H9 (cell line): ENCODE data around the gene MMP23B. TPM values are rescaled to one million over a fixed set of nuclear protein-coding genes. Genes with fewer than 3 reads are reported as not detected.

Experiments
- DNase-seq: peaks from one replicate; pipeline ENCODE4 v3.0.0-alpha.2; 2017
- H2AFZ ChIP-seq: one replicate; pipeline ENCODE4 v1.6.1; 2013; ENCODE audit warnings: mild to moderate bottlenecking, low read length, control low read depth, moderate library complexity
- H2AK5ac ChIP-seq: 2 replicates; pipeline ENCODE4 v1.6.1; 2013; ENCODE audit warnings: low read length, control low read depth, mixed read lengths; ENCODE audit not compliant: insufficient read length
- H2BK120ac ChIP-seq: one replicate; pipeline ENCODE4 v1.6.1; 2013; ENCODE audit warnings: low read depth, mild to moderate bottlenecking, low read length, control low read depth, inconsistent platforms; ENCODE audit not compliant: poor library complexity, severe bottlenecking
- H2BK12ac ChIP-seq: 2 replicates; pipeline ENCODE4 v1.6.1; 2013; ENCODE audit warnings: low read length, control low read depth, mixed read lengths, low read depth; ENCODE audit not compliant: insufficient read length
- H2BK15ac ChIP-seq: 2 replicates; pipeline ENCODE4 v1.6.1; 2013; ENCODE audit warnings: low read depth, low read length, control low read depth
- H2BK20ac ChIP-seq: one replicate; pipeline ENCODE4 v1.6.1; 2013; ENCODE audit warnings: low read depth, mild to moderate bottlenecking, low read length, control low read depth, inconsistent platforms; ENCODE audit not compliant: poor library complexity, severe bottlenecking
- H2BK5ac ChIP-seq: 2 replicates; pipeline ENCODE4 v1.6.1; 2013; ENCODE audit warnings: low read length, control low read depth, mixed read lengths; ENCODE audit not compliant: insufficient read length
- H3K14ac ChIP-seq: 2 replicates; pipeline ENCODE4 v1.6.1; 2013; ENCODE audit warnings: low read length, control low read depth; ENCODE audit not compliant: insufficient read depth
- H3K18ac ChIP-seq: 2 replicates; pipeline ENCODE4 v1.6.1; 2013; ENCODE audit warnings: low read depth, mild to moderate bottlenecking, mixed read lengths, low read length, control low read depth; ENCODE audit not compliant: insufficient read length
- H3K23ac ChIP-seq: 2 replicates; pipeline ENCODE4 v1.6.1; 2013; ENCODE audit warnings: low read length, control low read depth, mixed read lengths, low read depth; ENCODE audit not compliant: insufficient read length
- H3K23me2 ChIP-seq: 2 replicates; pipeline ENCODE4 v1.6.1; 2013; ENCODE audit warnings: low read depth, mild to moderate bottlenecking, mixed read lengths, low read length, control low read depth; ENCODE audit not compliant: insufficient read length, poor library complexity, severe bottlenecking
- H3K27ac ChIP-seq: 2 replicates; pipeline ENCODE4 v1.5.1; 2013; ENCODE audit warnings: low read length, control low read depth, mixed read lengths, low read depth; ENCODE audit not compliant: insufficient read length
- H3K27me3 ChIP-seq: 2 replicates; pipeline ENCODE4 v1.6.1; 2013; ENCODE audit warnings: low read length, control low read depth, inconsistent platforms; ENCODE audit not compliant: insufficient read depth
- H3K4ac ChIP-seq: 2 replicates; pipeline ENCODE4 v1.6.1; 2013; ENCODE audit warnings: low read depth, mild to moderate bottlenecking, control low read depth, inconsistent platforms, low read length, moderate library complexity
- H3K4me1 ChIP-seq: 2 replicates; pipeline ENCODE4 v1.6.1; 2013; ENCODE audit warnings: low read length, control low read depth, inconsistent platforms; ENCODE audit not compliant: insufficient read depth
- H3K4me2 ChIP-seq: 2 replicates; pipeline ENCODE4 v1.6.1; 2013; ENCODE audit warnings: low read length, control low read depth, mixed read lengths; ENCODE audit not compliant: insufficient read length, insufficient read depth
- H3K56ac ChIP-seq: 2 replicates; pipeline ENCODE4 v1.6.1; 2013; ENCODE audit warnings: low read depth, mild to moderate bottlenecking, mixed read lengths, low read length, control low read depth; ENCODE audit not compliant: insufficient read length
- H3K79me1 ChIP-seq: 2 replicates; pipeline ENCODE4 v1.6.1; 2013; ENCODE audit warnings: low read depth, mild to moderate bottlenecking, moderate library complexity, low read length, control low read depth, inconsistent platforms; ENCODE audit not compliant: insufficient read depth, poor library complexity, severe bottlenecking
- H3K79me2 ChIP-seq: 2 replicates; pipeline ENCODE4 v1.6.1; 2013; ENCODE audit warnings: low read length, control low read depth, inconsistent platforms; ENCODE audit not compliant: insufficient read depth
- H3K9ac ChIP-seq: 2 replicates; pipeline ENCODE4 v1.6.1; 2013; ENCODE audit warnings: low read length, control low read depth, mixed read lengths; ENCODE audit not compliant: insufficient read length; ENCODE audit errors: extremely low read depth
- H3K9me3 ChIP-seq: one replicate; pipeline ENCODE4 v1.6.1; 2013; ENCODE audit warnings: low read depth, low read length, inconsistent platforms; ENCODE audit not compliant: control insufficient read depth
- H3T11ph ChIP-seq: one replicate; pipeline ENCODE4 v1.6.1; 2013; ENCODE audit warnings: mild to moderate bottlenecking, low read length, control low read depth, inconsistent platforms
- H4K20me1 ChIP-seq: one replicate; pipeline ENCODE4 v1.6.1; 2013; ENCODE audit not compliant: control insufficient read depth, insufficient read length, insufficient read depth
- H4K5ac ChIP-seq: 2 replicates; pipeline ENCODE4 v1.6.1; 2013; ENCODE audit warnings: low read depth, mild to moderate bottlenecking, mixed read lengths, low read length, control low read depth; ENCODE audit not compliant: insufficient read length
- H4K8ac ChIP-seq: replicated peaks from 2 replicates; pipeline ENCODE4 v1.6.1; 2013; ENCODE audit warnings: low read length, control low read depth, mixed read lengths, low read depth; ENCODE audit not compliant: insufficient read length
- H4K91ac ChIP-seq: 2 replicates; pipeline ENCODE4 v1.6.1; 2013; ENCODE audit warnings: low read depth, mild to moderate bottlenecking, moderate library complexity, mixed read lengths, low read length, control low read depth; ENCODE audit not compliant: insufficient read length
- H3K27ac Mint-ChIP-seq, 3 experiments: 2 replicates in 2 of 3; 3 replicates in 1 of 3; pipeline ENCODE4 v1.8.0; 2020 to 2021; ENCODE audit warnings: mixed read lengths in 3 of 3, mild to moderate bottlenecking in 1 of 3, moderate library complexity in 1 of 3
- H3K27me3 Mint-ChIP-seq: 2 replicates; pipeline ENCODE4 v1.8.0; 2021; ENCODE audit warnings: low read depth, mild to moderate bottlenecking, moderate library complexity, mixed read lengths
- H3K36me3 Mint-ChIP-seq, 3 experiments: 2 replicates in 2 of 3; 3 replicates in 1 of 3; pipeline ENCODE4 v1.8.0; 2020 to 2021; ENCODE audit warnings: low read depth in 3 of 3, mixed read lengths in 3 of 3; ENCODE audit not compliant: insufficient read depth in 1 of 3
- H3K4me1 Mint-ChIP-seq, 2 experiments: 2 replicates each; pipeline ENCODE4 v1.8.0; 2020; ENCODE audit warnings: mixed read lengths in 2 of 2
- H3K4me3 Mint-ChIP-seq, 2 experiments: 2 replicates in 1 of 2; 3 replicates in 1 of 2; pipeline ENCODE4 v1.8.0; 2020 to 2021; ENCODE audit warnings: mild to moderate bottlenecking in 2 of 2, mixed read lengths in 2 of 2, moderate library complexity in 1 of 2
- H3K9me3 Mint-ChIP-seq, 2 experiments: 2 replicates in 1 of 2; 3 replicates in 1 of 2; pipeline ENCODE4 v1.8.0; 2020; ENCODE audit warnings: mild to moderate bottlenecking in 2 of 2, mixed read lengths in 2 of 2, moderate library complexity in 1 of 2
- CTCF ChIP-seq: fragments of 200-600 bp; sonication (generic); conservative IDR thresholded peaks from 3 replicates; pipeline ENCODE4 v1.8.0; 2021; ENCODE audit warnings: antibody characterized with exemption, mild to moderate bottlenecking
- WGBS: extraction: QIAGEN DNeasy Blood & Tissue Kit; methylation state at CpG from one replicate; pipeline ENCODE4 v1.1.7; 2013; ENCODE audit warnings: missing lambda C conversion rate, low lambda C conversion rate, mixed read lengths; ENCODE audit not compliant: insufficient read length; ENCODE audit errors: extremely low coverage; 5-methylcytosine and 5-hydroxymethylcytosine counted together
- total RNA-seq: library from RNA; stranded (reverse); gene quantifications from 2 replicates; pipeline ENCODE4 v1.2.1, GENCODE V29; 2021

The MMP23B gene
- total RNA-seq, 1 experiment from 2014 or later, result 12.5 TPM

GRCh38 chr1:1610796-1611195 is 21.2 kb upstream of the MMP23B start:
- H2AFZ ChIP-seq, result no peak overlapping the region
- H4K20me1 ChIP-seq, result no peaks in the 10 kb centered on the region
- H3K9me3 ChIP-seq, result no peaks in the 10 kb centered on the region
- H4K5ac ChIP-seq, result no peak overlapping the region
- H3T11ph ChIP-seq, result no peak overlapping the region
- no peak overlapping the region for H3K18ac ChIP-seq
- no peak overlapping the region for H3K27ac Mint-ChIP-seq
- H3K4ac ChIP-seq, result no peak overlapping the region
- H2BK20ac ChIP-seq, result no peak overlapping the region
- H3K9me3 Mint-ChIP-seq, result no peaks in the 10 kb centered on the region; a peak in 1 of 5 replicates
- H2BK12ac ChIP-seq, result no peak overlapping the region
- no peak overlapping the region for H2BK120ac ChIP-seq
- H3K79me2 ChIP-seq, result no peaks in the 10 kb centered on the region
- H3K79me1 ChIP-seq, result no peaks in the 10 kb centered on the region
- TF ChIP-seq CTCF, result no peak
- no peak overlapping the region for H2BK5ac ChIP-seq
- WGBS, result no CpG with 5 or more reads among the region's 9 CpGs
- H3K14ac ChIP-seq, result no peak overlapping the region
- no peak overlapping the region for H3K27ac ChIP-seq
- no peaks in the 10 kb centered on the region for H3K27me3 ChIP-seq
- H4K8ac ChIP-seq, result no peak overlapping the region
- H3K4me3 Mint-ChIP-seq, result no peak overlapping the region
- peaks cover 0 to 7% (median 0%) of the 10 kb centered on the region in 3 experiments; a peak in 2 of 7 replicates for H3K36me3 Mint-ChIP-seq
- H3K4me1 Mint-ChIP-seq, result peaks cover 13 to 16% of the 10 kb centered on the region in 2 experiments
- H3K23me2 ChIP-seq, result peaks cover 7% of the 10 kb centered on the region
- H3K23ac ChIP-seq, result no peak overlapping the region
- DNase-seq, result no peak
- H3K4me2 ChIP-seq, result no peak overlapping the region
- peaks cover 4% of the 10 kb centered on the region for H3K27me3 Mint-ChIP-seq
- no peak overlapping the region for H3K56ac ChIP-seq
- H2AK5ac ChIP-seq, result no peak overlapping the region
- H2BK15ac ChIP-seq, result no peak overlapping the region
- peaks cover 5% of the 10 kb centered on the region; the same call in 1 of the 2 replicates for H3K4me1 ChIP-seq
- H3K9ac ChIP-seq, result no peak overlapping the region
- no peak overlapping the region for H4K91ac ChIP-seq
